Naive thymus-derived CD4-positive, alpha-beta T cell (primary cell): Measurements from ENCODE around the gene SFMBT2. TPM values are rescaled to one million over a fixed set of nuclear protein-coding genes. Genes with fewer than 3 reads are reported as not detected.

Experiments used
- ATAC-seq: fragments of 150-1000 bp; cut with Tn5 transposase; 2 replicates; pipeline ENCODE4 v1.10.0; 2021; ENCODE audit warnings: mild to moderate bottlenecking, moderate library complexity
- CTCF ChIA-PET: fragments of 350-600 bp; sonication (Branson Sonifier 250); formaldehyde crosslinking; loops from one replicate; lab custom pipeline; 2021; ENCODE audit warnings: antibody characterized with exemption; lab: Charles Lee
- POLR2A ChIA-PET: fragments of 350-600 bp; sonication (Branson Sonifier 250); formaldehyde crosslinking; loops from one replicate; lab custom pipeline; 2021; ENCODE audit warnings: antibody characterized with exemption, inconsistent platforms; lab: Charles Lee
- DNase-seq, 9 donors: peaks; one replicate each; pipeline versions ENCODE4 v3.0.0 to v3.0.0-alpha.2; 2020 to 2022; ENCODE audit warnings: mixed read lengths in 1 of 9
- H3K27ac ChIP-seq: one replicate; pipeline ENCODE4 v1.7.0; 2013; ENCODE audit warnings: mild to moderate bottlenecking, low read depth, low read length, moderate library complexity
- H3K27me3 ChIP-seq, 2 donors: one replicate each; pipeline ENCODE4 v1.7.0; 2013; ENCODE audit warnings: low read length in 2 of 2, mild to moderate bottlenecking in 2 of 2, moderate library complexity in 2 of 2; ENCODE audit not compliant: control insufficient read depth in 2 of 2, insufficient read depth in 2 of 2
- H3K36me3 ChIP-seq, 3 experiments: 1 replicate in 2 of 3; 2 replicates in 1 of 3; pipeline ENCODE4 v1.7.0; 2013; ENCODE audit warnings: low read length in 3 of 3, mild to moderate bottlenecking in 3 of 3, moderate library complexity in 1 of 3; ENCODE audit not compliant: insufficient read depth in 3 of 3, control insufficient read depth in 2 of 3
- H3K4me1 ChIP-seq, 2 donors: one replicate each; pipeline ENCODE4 v1.7.0; 2013; ENCODE audit warnings: low read length in 2 of 2, mild to moderate bottlenecking in 2 of 2, moderate library complexity in 1 of 2; ENCODE audit not compliant: control insufficient read depth in 2 of 2, insufficient read depth in 2 of 2
- H3K4me3 ChIP-seq: 2 replicates; pipeline ENCODE4 v1.7.0; 2013; ENCODE audit warnings: mild to moderate bottlenecking, low read length
- H3K9me3 ChIP-seq, 3 experiments: 1 replicate in 2 of 3; 2 replicates in 1 of 3; pipeline ENCODE4 v1.7.0; 2013; ENCODE audit warnings: low read length in 3 of 3; ENCODE audit not compliant: control insufficient read depth in 2 of 3
- H3K27ac Mint-ChIP-seq, 9 donors: one replicate each; pipeline ENCODE4 v1.8.0; 2020 to 2022; ENCODE audit warnings: mixed read lengths in 9 of 9, mild to moderate bottlenecking in 8 of 9, moderate library complexity in 5 of 9, inconsistent platforms in 2 of 9
- H3K27me3 Mint-ChIP-seq, 5 donors: one replicate each; pipeline ENCODE4 v1.8.0; 2021 to 2022; ENCODE audit warnings: mixed read lengths in 5 of 5, mild to moderate bottlenecking in 1 of 5
- H3K36me3 Mint-ChIP-seq, 5 donors: one replicate each; pipeline ENCODE4 v1.8.0; 2020 to 2022; ENCODE audit warnings: mixed read lengths in 5 of 5, mild to moderate bottlenecking in 3 of 5, inconsistent platforms in 1 of 5
- H3K4me1 Mint-ChIP-seq, 7 donors: one replicate each; pipeline ENCODE4 v1.8.0; 2020 to 2022; ENCODE audit warnings: mixed read lengths in 7 of 7, mild to moderate bottlenecking in 3 of 7, inconsistent platforms in 1 of 7
- H3K4me3 Mint-ChIP-seq, 10 donors: one replicate each; pipeline ENCODE4 v1.8.0; 2020 to 2022; ENCODE audit warnings: mild to moderate bottlenecking in 10 of 10, mixed read lengths in 10 of 10, moderate library complexity in 6 of 10, inconsistent platforms in 2 of 10
- H3K9me3 Mint-ChIP-seq, 11 donors: one replicate each; pipeline ENCODE4 v1.8.0; 2020 to 2022; ENCODE audit warnings: mixed read lengths in 11 of 11, mild to moderate bottlenecking in 4 of 11, inconsistent platforms in 1 of 11, moderate library complexity in 1 of 11
- intact Hi-C, 2 donors: fragments of 100-400 bp; cut with micrococcal nuclease; formaldehyde crosslinking; loops; one replicate each; pipeline ENCODE4 v1.15.1; 2023
- polyA plus RNA-seq, 2 donors: library from polyadenylated mRNA; unstranded; fragments of 300-500 nt; fragmentation: Illumina TruSeq; gene quantifications; one replicate each; pipeline ENCODE4 v1.2.3, GENCODE V29; 2021
- total RNA-seq, 6 experiments: library from RNA in 5 of 6; stranded (reverse) in 5 of 6; gene quantifications; 1 replicate in 5 of 6; 2 replicates in 1 of 6; pipeline ENCODE4 v1.2.3 and lab custom pipeline; 2021 to 2026

The SFMBT2 gene
- total and polyA plus RNA-seq, 7 experiments from 2014 or later: 7.4 to 50.9 (median 39.2) TPM

- peak overlapping the region in 7 of 9 donors; percentile 33 to 86 (median 47) for H3K27ac Mint-ChIP-seq
- CTCF ChIA-PET: no interaction called here
Measured at GRCh38 chr10:7385114-7385513, 25.7 kb downstream of the SFMBT2 start.

DNA sequence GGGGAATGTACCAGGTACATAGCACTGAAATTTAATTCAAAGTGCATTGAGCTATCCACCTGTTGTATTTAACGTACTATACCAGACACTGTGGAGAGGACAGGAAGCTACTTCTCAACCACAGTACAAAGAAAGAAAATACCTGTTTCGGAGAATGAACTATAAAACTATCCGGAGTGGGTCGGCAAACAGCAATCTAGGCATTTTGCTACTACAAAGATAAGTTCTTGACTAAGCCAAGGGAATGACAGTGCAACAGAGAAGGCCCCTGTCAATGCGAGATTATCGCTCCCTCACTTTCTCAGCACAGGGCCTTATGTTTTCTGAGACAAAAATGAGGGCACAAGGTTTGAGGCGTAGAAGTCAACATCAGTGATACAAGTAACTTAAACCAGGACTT is 27.4 kb downstream of the SFMBT2 start:
- ChIA-PET POLR2A (interaction anchor here (0.8 to 1.8 kb wide), 3 partner anchors 8 to 27 kb away, joined by 3 to 7 read pairs (median 4); partner anchors contain the start of gene SFMBT2), CTCF (interaction anchor here (0.5 to 1.5 kb wide), 4 partner anchors 26 to 112 kb away, joined by 4 to 7 read pairs (median 5); partner anchors contain the start of gene SFMBT2)
- Histone ChIP-seq H3K4me1 (peaks cover 5 to 21% of the 10 kb centered on the region in 2 donors), H3K36me3 (peaks cover 0 to 27% (median 3%) of the 10 kb centered on the region in 3 experiments), H3K27me3 (no peaks in the 10 kb centered on the region), H3K9me3 (no peaks in the 10 kb centered on the region), H3K4me3 (no peak overlapping the region), H3K27ac (peak overlapping the region; percentile 37)
- intact Hi-C loops: no loop called here
- Mint-ChIP-seq H3K36me3 (peaks cover 12 to 35% (median 26%) of the 10 kb centered on the region in 5 donors), H3K4me3 (peak overlapping the region; percentile 39 to 78 (median 68)), H3K4me1 (peaks cover 39 to 75% (median 71%) of the 10 kb centered on the region in 7 donors), H3K9me3 (no peaks in the 10 kb centered on the region), H3K27me3 (no peaks in the 10 kb centered on the region), H3K27ac (peak overlapping the region; percentile 63 to 95 (median 86))
- peak; percentile 69 for ATAC-seq
- peak in 7 of 9 donors; percentile 22 to 51 (median 37) for DNase-seq

More at GRCh38 chr10:7385114-7385513, 25.7 kb downstream of the SFMBT2 start:
- Mint-ChIP-seq H3K36me3 (peaks cover 12 to 22% (median 16%) of the 10 kb centered on the region in 5 donors), H3K4me1 (peaks cover 54 to 86% (median 78%) of the 10 kb centered on the region in 7 donors), H3K27me3 (no peaks in the 10 kb centered on the region), H3K4me3 (peak overlapping the region in 3 of 10 donors; percentile 24 to 31 (median 26)), H3K9me3 (no peaks in the 10 kb centered on the region)
- Histone ChIP-seq H3K27me3 (no peaks in the 10 kb centered on the region), H3K9me3 (no peaks in the 10 kb centered on the region), H3K36me3 (peaks cover 0 to 16% (median 3%) of the 10 kb centered on the region in 3 experiments), H3K27ac (no peak overlapping the region), H3K4me1 (peaks cover 20 to 38% of the 10 kb centered on the region in 2 donors), H3K4me3 (no peak overlapping the region)
- POLR2A ChIA-PET: no interaction called here
- intact Hi-C loops: loop anchor here in 1 of 2 donors (5.0 kb wide), 1 partner anchor 113 kb away; no protein-coding TSS in a partner anchor
- ATAC-seq (no peak), DNase-seq (no peak)

GRCh38 chr10:7380704-7381241 is 30.1 kb downstream of the SFMBT2 start:
- no peaks in the 10 kb centered on the region for H3K9me3 ChIP-seq
- DNase-seq: no peak
- Mint-ChIP-seq H3K4me3 (no peak overlapping the region), H3K27ac (peak overlapping the region in 8 of 9 donors; percentile 9 to 77 (median 66)), H3K36me3 (peaks cover 12 to 40% (median 35%) of the 10 kb centered on the region in 5 donors), H3K4me1 (peaks cover 30 to 59% (median 53%) of the 10 kb centered on the region in 7 donors), H3K9me3 (no peaks in the 10 kb centered on the region), H3K27me3 (no peaks in the 10 kb centered on the region)
- H3K27ac ChIP-seq: no peak overlapping the region
- no peaks in the 10 kb centered on the region for H3K27me3 ChIP-seq
- no peak overlapping the region for H3K4me3 ChIP-seq
- no peak for ATAC-seq
- peaks cover 0 to 14% of the 10 kb centered on the region in 2 donors for H3K4me1 ChIP-seq
- peaks cover 0 to 42% (median 3%) of the 10 kb centered on the region in 3 experiments for H3K36me3 ChIP-seq
- ChIA-PET POLR2A (interaction anchor here (0.5 kb wide), 1 partner anchor 30 kb away, joined by 4 read pairs; the partner anchor contains the start of gene SFMBT2), CTCF (no interaction called here)
- intact Hi-C loops: no loop called here

DNA sequence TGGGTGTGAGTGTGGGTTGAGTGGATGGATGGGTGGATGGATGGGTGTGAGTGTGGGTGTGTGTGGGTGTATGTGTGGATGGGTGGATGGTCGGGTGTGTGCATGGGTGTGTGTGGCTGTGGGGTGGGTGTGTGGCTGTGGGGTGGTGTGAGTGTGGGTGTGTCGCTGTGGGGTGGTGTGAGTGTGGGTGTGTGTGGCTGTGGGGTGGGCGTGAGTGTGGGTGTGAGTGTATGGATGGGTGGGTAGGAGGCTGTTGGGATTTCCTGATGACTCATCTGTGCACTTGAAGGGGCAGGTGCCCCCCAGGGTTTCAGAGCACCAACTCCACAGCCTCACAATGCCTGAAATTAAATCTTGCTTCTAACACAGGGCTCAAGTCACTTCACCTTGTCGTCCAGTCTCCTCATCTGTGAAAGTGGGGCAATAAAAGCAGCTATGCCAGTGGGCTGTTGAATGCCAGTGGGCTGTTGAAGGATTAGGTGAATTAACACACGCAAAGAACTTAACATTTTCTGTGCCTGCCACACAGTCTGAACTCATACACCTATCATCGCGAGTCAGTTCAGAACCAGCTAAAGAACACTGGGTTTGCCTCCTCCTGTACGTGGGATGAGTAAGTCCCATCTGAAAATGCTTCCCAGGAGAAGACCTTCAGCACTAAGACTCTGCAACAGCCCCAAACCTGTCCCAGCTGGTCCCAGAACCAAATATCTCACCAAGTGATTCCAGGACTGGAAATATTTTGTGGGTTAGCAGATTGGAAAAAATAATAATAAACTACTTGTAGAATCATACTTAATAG is 32.0 kb downstream of the SFMBT2 start:
- Histone ChIP-seq H3K9me3 (no peaks in the 10 kb centered on the region), H3K4me3 (no peak overlapping the region), H3K27me3 (no peaks in the 10 kb centered on the region), H3K4me1 (peaks cover 0 to 13% of the 10 kb centered on the region in 2 donors), H3K27ac (no peak overlapping the region), H3K36me3 (peaks cover 0 to 45% (median 3%) of the 10 kb centered on the region in 3 experiments)
- intact Hi-C loops: no loop called here
- ATAC-seq (peak; percentile 26), DNase-seq (no peak)
- Mint-ChIP-seq H3K4me3 (no peak overlapping the region), H3K27me3 (no peaks in the 10 kb centered on the region), H3K27ac (peak overlapping the region in 5 of 9 donors; percentile 32 to 71 (median 58)), H3K9me3 (no peaks in the 10 kb centered on the region), H3K4me1 (peaks cover 21 to 55% (median 40%) of the 10 kb centered on the region in 7 donors), H3K36me3 (peaks cover 12 to 55% (median 45%) of the 10 kb centered on the region in 5 donors)
- ChIA-PET CTCF (no interaction called here), POLR2A (no interaction called here)

DNA sequence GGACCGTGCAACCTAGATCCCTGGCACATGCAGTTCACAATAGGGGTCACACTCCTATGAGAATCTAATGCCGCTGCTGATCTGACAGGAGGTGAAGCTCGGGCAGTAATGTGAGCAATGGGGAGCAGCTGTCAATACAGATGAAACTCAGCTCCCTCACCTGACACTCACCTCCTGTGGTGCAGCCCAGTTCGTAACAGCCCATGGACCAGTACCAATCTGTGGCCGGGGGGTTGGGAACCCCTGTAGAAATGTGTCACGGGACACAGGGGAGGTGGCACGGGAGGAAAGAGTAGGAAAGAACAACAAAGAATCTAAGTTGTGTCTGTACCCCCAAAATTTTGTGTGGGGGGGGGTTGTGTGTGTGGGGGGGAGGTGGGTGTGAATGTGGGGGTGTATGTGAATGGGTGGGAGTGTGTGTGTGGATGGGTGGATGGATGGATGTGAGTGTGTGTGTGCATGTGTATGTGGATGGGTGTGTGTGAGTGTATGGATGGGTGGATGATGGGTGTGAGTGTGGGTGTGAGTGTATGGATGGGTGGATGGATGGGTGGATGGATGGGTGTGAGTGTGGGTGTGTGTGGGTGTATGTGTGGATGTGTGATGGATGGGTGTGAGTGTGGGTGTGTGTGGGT is 33.1 kb downstream of the SFMBT2 start:
- peak overlapping the region in 3 of 9 donors; percentile 19 to 30 (median 22) for H3K27ac Mint-ChIP-seq
- H3K9me3 ChIP-seq: no peaks in the 10 kb centered on the region
- H3K36me3 ChIP-seq: peaks cover 0 to 56% (median 3%) of the 10 kb centered on the region in 3 experiments
- intact Hi-C loops: no loop called here
- H3K4me3 ChIP-seq: no peak overlapping the region
- peaks cover 0 to 2% of the 10 kb centered on the region in 2 donors for H3K4me1 ChIP-seq
- ChIA-PET CTCF (no interaction called here), POLR2A (interaction anchor here (0.6 kb wide), 1 partner anchor 13 kb away, joined by 3 read pairs; no protein-coding TSS in a partner anchor)
- DNase-seq (no peak), ATAC-seq (no peak)
- peaks cover 22 to 66% (median 54%) of the 10 kb centered on the region in 5 donors for H3K36me3 Mint-ChIP-seq
- peaks cover 0 to 2% (median 0%) of the 10 kb centered on the region in 11 donors for H3K9me3 Mint-ChIP-seq
- H3K27me3 ChIP-seq: no peaks in the 10 kb centered on the region
- no peak overlapping the region for H3K4me3 Mint-ChIP-seq
- no peaks in the 10 kb centered on the region for H3K27me3 Mint-ChIP-seq
- no peak overlapping the region for H3K27ac ChIP-seq
- peaks cover 19 to 52% (median 37%) of the 10 kb centered on the region in 7 donors for H3K4me1 Mint-ChIP-seq

GRCh38 chr10:7374795-7375194 is 36.0 kb downstream of the SFMBT2 start:
- H3K36me3 ChIP-seq: peaks cover 0 to 56% (median 4%) of the 10 kb centered on the region in 3 experiments

More at GRCh38 chr10:7374795-7375194, 36.0 kb downstream of the SFMBT2 start:
- H3K27ac ChIP-seq: no peak overlapping the region
- ATAC-seq (no peak), DNase-seq (no peak)
- Mint-ChIP-seq H3K27ac (peak overlapping the region in 2 of 9 donors; percentile 34 to 51), H3K9me3 (peaks cover 0 to 2% (median 0%) of the 10 kb centered on the region in 11 donors), H3K4me3 (no peak overlapping the region), H3K36me3 (peaks cover 16 to 71% (median 51%) of the 10 kb centered on the region in 5 donors), H3K4me1 (peaks cover 15 to 44% (median 21%) of the 10 kb centered on the region in 7 donors), H3K27me3 (no peaks in the 10 kb centered on the region)
- H3K4me1 ChIP-seq: no peaks in the 10 kb centered on the region
- H3K27me3 ChIP-seq: no peaks in the 10 kb centered on the region
- no peaks in the 10 kb centered on the region for H3K9me3 ChIP-seq
- ChIA-PET CTCF (no interaction called here), POLR2A (no interaction called here)
- intact Hi-C loops: no loop called here
- no peak overlapping the region for H3K4me3 ChIP-seq
